GM23338 (cell line): ENCODE data around the gene ZBTB7A.

Experiments
- CTCF ChIP-seq, 2 experiments: fragments of 200-600 bp in 1 of 2; sonication (generic) in 1 of 2; conservative IDR thresholded peaks; 2 replicates each; pipeline versions ENCODE4 v1.5.1 to v1.6.1; 2016 to 2017; ENCODE audit warnings: antibody characterized with exemption in 2 of 2, low read depth in 2 of 2, mild to moderate bottlenecking in 2 of 2, moderate library complexity in 1 of 2
- EZH2 ChIP-seq: fragments of 200-600 bp; sonication (generic); IDR thresholded peaks from one replicate; pipeline ENCODE4 v1.8.0; 2017; ENCODE audit warnings: antibody characterized with exemption, mild to moderate bottlenecking, low read depth; ENCODE audit not compliant: unreplicated experiment
- EZH2phosphoT487 ChIP-seq: fragments of 200-600 bp; sonication (generic); IDR thresholded peaks from one replicate; pipeline ENCODE4 v1.8.1; 2018; ENCODE audit warnings: antibody characterized with exemption; ENCODE audit not compliant: unreplicated experiment
- JUNB ChIP-seq: IDR thresholded peaks from one replicate; pipeline ENCODE4 v1.6.1; 2016; ENCODE audit warnings: antibody characterized with exemption; ENCODE audit not compliant: unreplicated experiment
- POLR2AphosphoS5 ChIP-seq: IDR thresholded peaks from 2 replicates; pipeline ENCODE4 v1.6.1; 2016; ENCODE audit warnings: antibody characterized with exemption, low read depth

- TF ChIP-seq POLR2AphosphoS5: no peak
- no peak for TF ChIP-seq CTCF (conservative IDR thresholded peaks at IDR 0.05; ENCODE audit: low read depth in 2 of 2)
- TF ChIP-seq EZH2phosphoT487: no peak
- TF ChIP-seq EZH2: no peak
- TF ChIP-seq JUNB: no peak
Measured at GRCh38 chr19:4032436-4032835, 34.3 kb downstream of the ZBTB7A start.
